HEK293 (cell line): ENCODE data around the gene PHACTR1.

Source experiments
- CTCF ChIA-PET: fragments of 350-600 bp; formaldehyde crosslinking; extraction: SDS; loops from one replicate; lab custom pipeline; 2021; ENCODE audit warnings: antibody characterized with exemption; lab: Yijun Ruan, JAX
- POLR2A ChIA-PET: fragments of 300-600 bp; formaldehyde crosslinking; extraction: SDS; loops from one replicate; lab custom pipeline; 2020; ENCODE audit warnings: antibody characterized with exemption, inconsistent platforms; lab: Yijun Ruan, JAX
- H3K27ac ChIP-seq: fragments of 200-500 bp; sonication (Bioruptor generic); 2 replicates; pipeline ENCODE4 v1.5.1; 2014; ENCODE audit warnings: low read depth, low read length, control low read depth, inconsistent platforms; ENCODE audit errors: extremely low read depth
- H3K36me3 ChIP-seq, 2 experiments: fragments of 200-500 bp in 1 of 2; sonication (Bioruptor generic) in 1 of 2; 1 replicate in 1 of 2; 2 replicates in 1 of 2; pipeline ENCODE4 v1.5.1; 2014 to 2017; ENCODE audit warnings: inconsistent platforms in 2 of 2, low read length in 2 of 2; ENCODE audit not compliant: control insufficient read depth in 2 of 2, insufficient read depth in 1 of 2
- H3K4me1 ChIP-seq: fragments of 200-500 bp; sonication (Bioruptor generic); 2 replicates; pipeline ENCODE4 v1.5.1; 2014; ENCODE audit warnings: mild to moderate bottlenecking, low read length, inconsistent platforms; ENCODE audit not compliant: control insufficient read depth, insufficient read depth
- H3K4me3 ChIP-seq: 2 replicates; pipeline ENCODE4 v1.5.1; 2011; ENCODE audit warnings: low read depth, mild to moderate bottlenecking, control low read depth, low read length, moderate library complexity
- H3K9me3 ChIP-seq: fragments of 200-500 bp; sonication (Bioruptor generic); 2 replicates; pipeline ENCODE4 v1.5.1; 2014; ENCODE audit warnings: low read depth, low read length, inconsistent platforms; ENCODE audit not compliant: control insufficient read depth, insufficient read depth
- ATF2 ChIP-seq: fragments of 450-650 bp; formaldehyde crosslinking; IDR thresholded peaks from 2 replicates; pipeline ENCODE4 v1.5.1; 2016; ENCODE audit warnings: missing biosample characterization, missing genetic modification characterization, low read depth
- KLF7 ChIP-seq: fragments of 450-650 bp; formaldehyde crosslinking; IDR thresholded peaks from 2 replicates; pipeline ENCODE4 v1.5.1; 2016; ENCODE audit warnings: missing biosample characterization, missing genetic modification characterization, borderline replicate concordance
- MEIS1 ChIP-seq: sonication (generic); formaldehyde crosslinking; IDR thresholded peaks from 2 replicates; pipeline ENCODE4 v1.8.1; 2022; ENCODE audit warnings: missing genetic modification reagents, mild to moderate bottlenecking, borderline replicate concordance
- OSR2 ChIP-seq: fragments of 450-650 bp; formaldehyde crosslinking; IDR thresholded peaks from 2 replicates; pipeline ENCODE4 v1.5.1; 2016; ENCODE audit warnings: missing biosample characterization, missing genetic modification characterization
- PRDM1 ChIP-seq: fragments of 450-650 bp; formaldehyde crosslinking; IDR thresholded peaks from 2 replicates; pipeline ENCODE4; 2016; ENCODE audit warnings: missing biosample characterization, missing genetic modification characterization
- PRDM6 ChIP-seq: fragments of 450-650 bp; formaldehyde crosslinking; IDR thresholded peaks from 2 replicates; pipeline ENCODE4 v1.5.1; 2017; ENCODE audit warnings: missing biosample characterization, missing genetic modification characterization
- SETDB1 ChIP-seq: IDR thresholded peaks from one replicate; pipeline ENCODE4 v1.6.1; 2017; ENCODE audit warnings: mild to moderate bottlenecking, low read length, moderate library complexity, mixed read lengths; ENCODE audit not compliant: insufficient read length
- ZBTB21 ChIP-seq: fragments of 450-650 bp; formaldehyde crosslinking; IDR thresholded peaks from 2 replicates; pipeline ENCODE4 v1.5.1; 2017; ENCODE audit warnings: missing biosample characterization, missing genetic modification characterization
- ZBTB44 ChIP-seq: fragments of 450-650 bp; IDR thresholded peaks from 2 replicates; pipeline ENCODE4 v1.5.1; 2018; ENCODE audit warnings: missing biosample characterization, mild to moderate bottlenecking, missing genetic modification characterization
- ZFP3 ChIP-seq: fragments of 450-650 bp; formaldehyde crosslinking; IDR thresholded peaks from 2 replicates; pipeline ENCODE4 v1.5.1; 2016; ENCODE audit warnings: low read depth, missing biosample characterization, missing genetic modification characterization
- ZNF155 ChIP-seq: fragments of 450-650 bp; formaldehyde crosslinking; IDR thresholded peaks from 2 replicates; pipeline ENCODE4 v1.5.1; 2016; ENCODE audit warnings: missing biosample characterization, missing genetic modification characterization
- ZNF174 ChIP-seq: fragments of 450-650 bp; formaldehyde crosslinking; IDR thresholded peaks from 2 replicates; pipeline ENCODE4 v1.5.0; 2017; ENCODE audit warnings: missing biosample characterization, mild to moderate bottlenecking, missing genetic modification characterization
- ZNF221 ChIP-seq: fragments of 450-650 bp; formaldehyde crosslinking; IDR thresholded peaks from 2 replicates; pipeline ENCODE4 v1.5.1; 2017; ENCODE audit warnings: missing biosample characterization, missing genetic modification characterization, borderline replicate concordance
- ZNF239 ChIP-seq: fragments of 450-650 bp; formaldehyde crosslinking; IDR thresholded peaks from 2 replicates; pipeline ENCODE4 v1.5.1; 2016; ENCODE audit warnings: missing biosample characterization, missing genetic modification characterization
- ZNF311 ChIP-seq: fragments of 450-650 bp; formaldehyde crosslinking; IDR thresholded peaks from 2 replicates; pipeline ENCODE4 v1.5.1; 2017; ENCODE audit warnings: missing biosample characterization, missing genetic modification characterization, borderline replicate concordance
- ZNF394 ChIP-seq: fragments of 450-650 bp; formaldehyde crosslinking; IDR thresholded peaks from 2 replicates; pipeline ENCODE4 v1.5.1; 2016; ENCODE audit warnings: missing biosample characterization, missing genetic modification characterization, mild to moderate bottlenecking, moderate library complexity, borderline replicate concordance
- ZNF48 ChIP-seq: fragments of 450-650 bp; formaldehyde crosslinking; IDR thresholded peaks from 2 replicates; pipeline ENCODE4 v1.5.1; 2016; ENCODE audit warnings: missing biosample characterization, missing genetic modification characterization
- ZNF549 ChIP-seq: fragments of 450-650 bp; IDR thresholded peaks from 2 replicates; pipeline ENCODE4 v1.5.1; 2018; ENCODE audit warnings: missing biosample characterization, missing genetic modification characterization, mild to moderate bottlenecking, inconsistent platforms, moderate library complexity
- ZNF777 ChIP-seq: fragments of 450-650 bp; formaldehyde crosslinking; IDR thresholded peaks from 2 replicates; pipeline ENCODE4 v1.5.1; 2017; ENCODE audit warnings: missing biosample characterization, missing genetic modification characterization, borderline replicate concordance
- ZNF785 ChIP-seq: fragments of 450-650 bp; formaldehyde crosslinking; IDR thresholded peaks from 2 replicates; pipeline ENCODE4 v1.5.1; 2016; ENCODE audit warnings: missing biosample characterization, missing genetic modification characterization
- ZXDB ChIP-seq: fragments of 450-650 bp; formaldehyde crosslinking; IDR thresholded peaks from 2 replicates; pipeline ENCODE4 v1.5.1; 2016; ENCODE audit warnings: missing biosample characterization, missing genetic modification characterization

Gene PHACTR1

GRCh38 chr6:12992770-12993169 is 276.2 kb downstream of the PHACTR1 start (continued):
- TF ChIP-seq ZNF394 (tag by site-specific recombination) (no peak), ZBTB44 (tag by site-specific recombination) (no peak), ZNF221 (no peak)

- no peak overlapping the region for H3K27ac ChIP-seq
- CTCF ChIA-PET = interaction anchor here (0.7 to 1.5 kb wide), 2 partner anchors 82 to 705 kb away, joined by 3 to 6 read pairs; no protein-coding TSS in a partner anchor
- no peak overlapping the region for H3K4me3 ChIP-seq
- TF ChIP-seq OSR2 (no peak), PRDM1 (no peak), PRDM6 (no peak), KLF7 (tag by site-specific recombination) (no peak), ZNF785 (tag by site-specific recombination) (no peak), ZNF549 (tag by site-specific recombination) (no peak), ZNF221 (no peak), ZNF155 (tag by site-specific recombination) (no peak), MEIS1 (CRISPR knock-in tag) (no peak), ATF2 (tag by site-specific recombination) (no peak), ZNF174 (tag by site-specific recombination) (no peak), ZNF48 (tag by site-specific recombination) (no peak), ZXDB (tag by site-specific recombination) (no peak), SETDB1 (no peak), ZBTB21 (no peak), ZNF311 (tag by site-specific recombination) (no peak), ZNF239 (no peak)
- POLR2A ChIA-PET = no interaction called here
- H3K4me1 ChIP-seq = no peaks in the 10 kb centered on the region
- no peaks in the 10 kb centered on the region for H3K36me3 ChIP-seq
- H3K9me3 ChIP-seq = no peaks in the 10 kb centered on the region
Observed at GRCh38 chr6:12993283-12993898, 276.8 kb downstream of the PHACTR1 start.

- H3K4me1 ChIP-seq = no peaks in the 10 kb centered on the region
- H3K9me3 ChIP-seq = no peaks in the 10 kb centered on the region
- TF ChIP-seq ZNF777 (tag by site-specific recombination) (peak; percentile 11; the same call in 1 of the 2 replicates), ZFP3 (no peak)
- TF ChIP-seq, all 188 proteins: peak for 1
- Histone ChIP-seq H3K4me3 (no peak overlapping the region), H3K27ac (no peak overlapping the region), H3K36me3 (no peaks in the 10 kb centered on the region)
- ChIA-PET POLR2A (no interaction called here), CTCF (interaction anchor here (0.7 to 1.0 kb wide), 2 partner anchors 13 to 430 kb away, joined by 3 to 5 read pairs; no protein-coding TSS in a partner anchor)
Observed at GRCh38 chr6:12995419-12995818, 278.9 kb downstream of the PHACTR1 start.
